Measurements from ENCODE around the gene TFEB.

Gene TFEB

DNA sequence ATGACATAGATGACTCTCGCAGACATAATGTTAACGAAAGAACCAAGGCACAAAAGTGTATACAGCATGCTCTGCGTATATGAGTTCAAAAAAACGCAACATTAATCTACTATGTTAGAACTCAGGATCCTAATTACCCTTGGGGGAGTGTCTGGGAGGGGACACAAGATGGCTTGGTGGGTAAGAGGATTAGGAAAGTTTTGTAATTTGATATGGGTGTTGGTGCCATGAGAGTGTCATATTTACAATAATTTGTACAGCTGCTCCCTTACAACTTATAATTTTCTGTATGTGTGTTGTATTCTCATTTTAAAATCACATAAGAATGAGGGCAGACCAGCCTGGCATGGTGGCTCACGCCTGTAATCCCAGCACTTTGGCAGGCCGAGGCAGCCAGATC, 38.6 kb downstream of the TFEB start:
- no peak for DNase-seq (ENCODE audit: extremely low spot score)
- CTCF ChIA-PET = interaction anchor here (6.3 kb wide), 1 partner anchor 12 kb away, joined by 58 read pairs; no protein-coding TSS in a partner anchor
- POLR2A ChIA-PET = no interaction called here
- TF ChIP-seq CTCF (IDR thresholded peaks at IDR 0.05; ENCODE audit: control extremely low read depth, extremely low read depth, low read depth, missing control alignments) = no peak

- no peak for DNase-seq (ENCODE audit: extremely low spot score)
- TF ChIP-seq CTCF (IDR thresholded peaks at IDR 0.05; ENCODE audit: control extremely low read depth, extremely low read depth, low read depth, missing control alignments) = no peak
- CTCF ChIA-PET = interaction anchor here (1.1 to 6.3 kb wide), 5 partner anchors 9 to 107 kb away, joined by 3 to 58 read pairs (median 6); no protein-coding TSS in a partner anchor
- POLR2A ChIA-PET = interaction anchor here (0.6 kb wide), 1 partner anchor 596 kb away, joined by 3 read pairs; no protein-coding TSS in a partner anchor
These were observed 39.6 kb downstream of the TFEB start for GRCh38 chr6:41695825-41696224.

DNA sequence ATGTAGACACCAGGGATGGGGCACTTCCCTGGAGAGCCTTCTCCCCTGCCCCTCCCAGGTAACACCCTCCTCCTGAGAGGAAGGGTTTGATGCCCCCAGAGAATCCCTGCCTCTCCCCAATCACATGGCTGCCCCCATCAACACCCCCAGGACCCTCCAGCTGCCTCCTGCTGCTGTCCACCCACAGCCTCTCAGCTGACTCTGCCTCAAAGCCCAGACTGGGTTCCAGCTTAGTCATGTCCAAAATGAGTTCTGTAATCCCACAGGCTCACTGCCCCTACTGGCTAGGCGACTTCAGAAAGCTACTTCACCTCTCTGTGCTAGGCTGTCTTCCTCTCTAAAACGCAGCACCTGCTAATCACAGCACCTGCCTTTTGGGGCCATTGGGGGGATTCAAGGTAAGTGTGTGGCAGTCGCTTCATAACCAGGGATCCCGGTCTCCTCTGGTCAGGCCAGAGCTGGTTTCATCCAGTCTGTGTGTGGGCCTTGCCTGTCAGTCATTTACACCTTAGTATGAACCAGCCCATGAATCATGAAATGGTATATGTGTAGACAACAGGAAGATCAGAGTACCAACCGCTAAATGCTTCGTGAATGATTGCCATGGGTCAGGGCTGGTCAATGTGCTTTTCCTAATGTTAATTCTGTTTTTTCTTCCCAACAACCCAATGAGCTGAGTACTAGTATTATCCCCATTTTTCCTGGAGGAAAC, 40.4 kb downstream of the TFEB start:
- no peak for DNase-seq (ENCODE audit: extremely low spot score)
- ChIA-PET CTCF (interaction anchor here (1.1 to 6.3 kb wide), 5 partner anchors 10 to 106 kb away, joined by 3 to 58 read pairs (median 6); no protein-coding TSS in a partner anchor), POLR2A (no interaction called here)
- no peak for TF ChIP-seq CTCF (IDR thresholded peaks at IDR 0.05; ENCODE audit: control extremely low read depth, extremely low read depth, low read depth, missing control alignments)

DNA sequence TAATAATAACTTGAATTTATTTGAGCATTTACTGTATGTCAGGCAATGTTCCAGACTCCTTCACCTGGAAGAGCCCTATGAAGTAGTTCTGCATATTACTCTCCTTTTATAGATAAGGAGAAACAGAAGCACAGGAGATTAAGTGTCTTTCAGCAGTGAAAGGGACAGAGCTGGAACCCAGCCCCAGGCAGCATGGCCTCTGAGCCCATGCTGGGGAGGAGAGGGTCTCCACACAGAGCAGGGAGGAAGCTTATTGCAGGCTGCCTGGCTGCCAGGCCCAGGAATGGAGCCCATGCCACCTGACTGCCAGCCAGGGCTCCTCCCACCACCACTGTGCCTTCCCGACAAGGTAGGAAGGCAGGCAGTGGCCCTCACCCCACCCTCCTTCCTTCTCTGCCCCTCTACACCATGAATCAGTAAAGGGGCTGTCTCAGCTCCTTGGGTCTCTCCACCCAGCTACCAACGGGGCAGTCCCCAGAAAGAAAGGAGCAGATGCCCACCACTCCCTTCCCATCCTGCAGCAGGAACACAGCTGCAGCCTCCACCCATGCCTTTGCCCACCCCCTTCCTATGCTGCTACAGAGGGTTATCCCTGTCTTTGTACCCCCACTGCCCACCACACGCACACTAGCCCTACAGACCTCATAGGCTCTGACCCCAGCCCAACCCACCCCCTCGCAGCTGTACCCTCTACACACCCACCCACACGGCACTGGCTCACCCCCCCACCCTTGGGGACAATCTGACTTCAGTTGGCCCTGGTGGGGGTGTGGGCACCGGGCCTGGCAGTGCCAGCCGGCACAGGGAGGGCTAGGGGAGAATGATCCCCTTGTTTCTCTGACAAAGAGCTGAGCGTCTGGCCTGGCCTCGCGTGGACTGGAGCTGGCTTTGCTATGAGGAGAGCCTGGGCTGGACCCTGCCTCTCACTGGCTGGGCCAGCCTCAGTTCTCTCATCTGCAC, 41.8 kb downstream of the TFEB start:
- ChIA-PET POLR2A (interaction anchor here (0.7 to 1.1 kb wide), 2 partner anchors 15 to 40 kb away, joined by 3 to 4 read pairs; no protein-coding TSS in a partner anchor), CTCF (interaction anchor here (0.9 to 6.3 kb wide), 6 partner anchors 9 to 92 kb away, joined by 3 to 58 read pairs (median 4); no protein-coding TSS in a partner anchor)
- TF ChIP-seq CTCF (IDR thresholded peaks at IDR 0.05; ENCODE audit: control extremely low read depth, extremely low read depth, low read depth, missing control alignments) = no peak
- no peak for DNase-seq (ENCODE audit: extremely low spot score)

- CTCF ChIA-PET = interaction anchor here (1.4 to 6.3 kb wide), 4 partner anchors 8 to 271 kb away, joined by 3 to 58 read pairs (median 26); no protein-coding TSS in a partner anchor
- no peak for DNase-seq (ENCODE audit: extremely low spot score)
- POLR2A ChIA-PET = no interaction called here
- TF ChIP-seq CTCF (IDR thresholded peaks at IDR 0.05; ENCODE audit: control extremely low read depth, extremely low read depth, low read depth, missing control alignments) = no peak
These were observed 42.7 kb downstream of the TFEB start for GRCh38 chr6:41692730-41693129.

DNA sequence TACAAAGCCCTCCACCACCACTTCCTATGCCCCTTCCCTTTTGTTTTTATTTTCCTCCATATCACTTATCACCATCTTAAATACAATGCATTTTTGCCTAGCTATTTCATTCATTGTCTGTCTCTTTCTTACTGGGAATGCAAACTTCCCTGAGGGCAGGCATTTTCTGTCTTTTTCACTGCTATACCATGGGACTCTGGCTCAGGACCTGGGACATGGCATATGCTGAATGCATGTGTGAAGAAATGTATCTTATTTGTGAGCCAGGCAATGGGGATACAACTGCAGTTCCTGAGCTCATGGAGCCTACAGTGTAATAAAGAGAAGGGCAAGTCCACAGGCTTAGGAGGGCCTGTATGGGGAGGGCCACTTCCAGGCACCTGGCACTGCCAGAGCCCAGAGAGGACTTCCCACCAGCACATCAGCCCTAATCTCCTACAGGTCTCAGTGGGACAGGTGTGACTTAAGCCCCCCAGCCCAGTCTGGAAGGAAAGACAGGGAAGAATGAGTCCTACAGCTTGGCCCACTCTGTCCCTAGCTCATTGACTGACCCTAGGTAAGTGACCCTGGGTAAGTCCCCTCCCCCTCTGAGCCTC, 43.2 kb downstream of the TFEB start:
- TF ChIP-seq CTCF (IDR thresholded peaks at IDR 0.05; ENCODE audit: control extremely low read depth, extremely low read depth, low read depth, missing control alignments) = no peak
- CTCF ChIA-PET = interaction anchor here (1.4 to 6.3 kb wide), 4 partner anchors 8 to 271 kb away, joined by 3 to 58 read pairs (median 26); no protein-coding TSS in a partner anchor
- no peak for DNase-seq (ENCODE audit: extremely low spot score)
- POLR2A ChIA-PET = no interaction called here
